NCI-H2196 treated with DMSO at 0.1 percent for 48 hours (cell line): Measurements from ENCODE around the gene SMAD5.

Source experiments
- DNase-seq: peaks from one replicate; lab custom pipeline; 2025; ENCODE audit not compliant: unreplicated experiment; lab: John Stamatoyannopoulos, UW

The SMAD5 gene

GRCh38 chr5:136114414-136115125 lies 18.1 kb upstream of the SMAD5 start:
- no peak for DNase-seq

GRCh38 chr5:136115183-136115865 lies 17.3 kb upstream of the SMAD5 start:
- DNase-seq, result no peak

GRCh38 chr5:136120529-136120928 lies 12.1 kb upstream of the SMAD5 start:
- no peak for DNase-seq

- DNase-seq, result peak; percentile 82
These were observed 9.3 kb upstream of the SMAD5 start for GRCh38 chr5:136123236-136123768.

- no peak for DNase-seq
These were observed 5.1 kb upstream of the SMAD5 start for GRCh38 chr5:136127560-136127959.

- DNase-seq, result no peak
These were observed 4.2 kb upstream of the SMAD5 start for GRCh38 chr5:136128481-136128880.

GRCh38 chr5:136129445-136129844 lies 3.2 kb upstream of the SMAD5 start:
- no peak for DNase-seq

- no peak for DNase-seq
These were observed 2.1 kb upstream of the SMAD5 start for GRCh38 chr5:136130581-136130980.

- DNase-seq, result no peak
These were observed 558 bp upstream of the SMAD5 start for GRCh38 chr5:136132087-136132486.

GRCh38 chr5:136133222-136133921 lies 727 bp downstream of the SMAD5 start:
- DNase-seq, result peak; percentile 15

- no peak for DNase-seq
These were observed 1.3 kb downstream of the SMAD5 start for GRCh38 chr5:136133922-136134379.

GRCh38 chr5:136134653-136135052 lies 2.0 kb downstream of the SMAD5 start:
- DNase-seq, result no peak

- no peak for DNase-seq
These were observed 2.9 kb downstream of the SMAD5 start for GRCh38 chr5:136135536-136135935.

GRCh38 chr5:136137497-136138220 lies 5.0 kb downstream of the SMAD5 start:
- no peak for DNase-seq

- no peak for DNase-seq
These were observed 8.9 kb downstream of the SMAD5 start for GRCh38 chr5:136141561-136141960.

- no peak for DNase-seq
These were observed 10.7 kb downstream of the SMAD5 start for GRCh38 chr5:136143312-136143711.

- no peak for DNase-seq
These were observed 11.1 kb downstream of the SMAD5 start for GRCh38 chr5:136143763-136144162.

- DNase-seq, result no peak
These were observed 12.4 kb downstream of the SMAD5 start for GRCh38 chr5:136145030-136145429.

- DNase-seq, result no peak
These were observed 13.6 kb downstream of the SMAD5 start for GRCh38 chr5:136146201-136146600.

GRCh38 chr5:136147632-136148031 lies 15.0 kb downstream of the SMAD5 start:
- DNase-seq, result no peak

GRCh38 chr5:136149891-136150290 lies 17.2 kb downstream of the SMAD5 start:
- no peak for DNase-seq
